PC-9 (cell line): ENCODE measurements around the gene ANXA9. TPM values are rescaled to one million over a fixed set of nuclear protein-coding genes. Genes with fewer than 3 reads are reported as not detected.

Experiments used
- BruUV-seq: library from RNA; stranded (reverse); fragments of 400-500 nt; replicated peaks from 2 replicates; lab custom pipeline; 2021; lab: Mats Ljungman, UMichigan
- CTCF ChIA-PET: fragments of 300-600 bp; sonication (Branson Sonifier 250); formaldehyde crosslinking; loops from one replicate; lab custom pipeline; 2022; ENCODE audit warnings: antibody characterized with exemption; lab: Charles Lee
- POLR2A ChIA-PET: fragments of 300-600 bp; sonication (Branson Sonifier 250); formaldehyde crosslinking; loops from one replicate; lab custom pipeline; 2022; ENCODE audit warnings: antibody characterized with exemption; ENCODE audit not compliant: unreplicated experiment; lab: Charles Lee
- DNase-seq, 2 experiments: peaks; one replicate each; pipeline versions ENCODE4 v3.0.0 to v3.0.0-alpha.2; 2015 to 2022; ENCODE audit warnings: mixed read lengths in 1 of 2
- H2AFZ ChIP-seq: fragments of 200-600 bp; sonication (generic); 2 replicates; pipeline ENCODE4 v1.8.1; 2017; ENCODE audit warnings: antibody characterized with exemption
- H3F3A ChIP-seq: fragments of 200-600 bp; sonication (generic); 2 replicates; pipeline ENCODE4 v1.8.1; 2017; ENCODE audit warnings: antibody characterized with exemption, mild to moderate bottlenecking, low read depth; ENCODE audit not compliant: insufficient read depth
- H3K27ac ChIP-seq: fragments of 200-600 bp; sonication (generic); 2 replicates; pipeline ENCODE4 v1.6.1; 2016; ENCODE audit warnings: mixed run types
- H3K27me3 ChIP-seq: fragments of 200-600 bp; sonication (generic); 2 replicates; pipeline ENCODE4 v1.6.1; 2016; ENCODE audit warnings: low read depth, mixed run types; ENCODE audit not compliant: insufficient read depth
- H3K36me3 ChIP-seq: fragments of 200-600 bp; sonication (generic); 2 replicates; pipeline ENCODE4 v1.6.1; 2016; ENCODE audit warnings: low read depth, mixed run types
- H3K4me1 ChIP-seq: fragments of 200-600 bp; sonication (generic); replicated peaks from 2 replicates; pipeline ENCODE4 v1.6.1; 2016; ENCODE audit warnings: mixed run types; ENCODE audit not compliant: insufficient read depth
- H3K4me2 ChIP-seq: fragments of 200-600 bp; sonication (generic); 2 replicates; pipeline ENCODE4 v1.6.1; 2017; ENCODE audit warnings: mixed run types
- H3K4me3 ChIP-seq: fragments of 200-600 bp; sonication (generic); 2 replicates; pipeline ENCODE4 v1.6.1; 2016; ENCODE audit warnings: mixed run types
- H3K79me2 ChIP-seq: fragments of 200-600 bp; sonication (generic); 2 replicates; pipeline ENCODE4 v1.6.1; 2017; ENCODE audit warnings: low read depth, mixed run types
- H3K9me2 ChIP-seq: fragments of 200-600 bp; sonication (generic); 2 replicates; pipeline ENCODE4 v1.8.1; 2017; ENCODE audit warnings: mild to moderate bottlenecking; ENCODE audit not compliant: insufficient read depth
- H3K9me3 ChIP-seq: fragments of 200-600 bp; sonication (generic); 2 replicates; pipeline ENCODE4 v1.8.1; 2016; ENCODE audit warnings: low read depth; ENCODE audit not compliant: insufficient read depth
- H4K20me1 ChIP-seq: fragments of 200-600 bp; sonication (generic); 2 replicates; pipeline ENCODE4 v1.8.1; 2017; ENCODE audit not compliant: insufficient read depth
- CTCF ChIP-seq: fragments of 200-600 bp; sonication (generic); conservative IDR thresholded peaks from 2 replicates; pipeline ENCODE4 v1.6.1; 2017; ENCODE audit warnings: mixed run types, antibody characterized with exemption, mild to moderate bottlenecking, moderate library complexity
- EZH2 ChIP-seq: fragments of 200-600 bp; sonication (generic); IDR thresholded peaks from 2 replicates; pipeline ENCODE4 v1.8.0; 2017; ENCODE audit warnings: antibody characterized with exemption, low read depth
- intact Hi-C: fragments of 100-400 bp; cut with micrococcal nuclease; formaldehyde crosslinking; loops from one replicate; pipeline ENCODE4 v1.10.0; 2022; ENCODE audit not compliant: unreplicated experiment
- total RNA-seq: library from RNA; stranded (reverse); gene quantifications from 2 replicates; pipeline ENCODE4 v1.2.3, GENCODE V29; 2021

The ANXA9 gene
- total RNA-seq, 1 experiment from 2014 or later = 10.6 TPM

GRCh38 chr1:151008244-151009205 is 26.4 kb downstream of the ANXA9 start, which contains the start of gene PRUNE1:
Gene PRUNE1 (plus strand): TSS chr1:151008449. CDS start chr1:151008633, 184 bp downstream.
- TF ChIP-seq EZH2 (no peak), CTCF (no peak)
- Histone ChIP-seq H3K9me2 (no peaks in the 10 kb centered on the region), H3K4me2 (peak within 1 kb of the TSS; percentile 97), H3K4me1 (peaks cover 50% of the 10 kb centered on the region), H4K20me1 (no peaks in the 10 kb centered on the region), H2AFZ (peak within 1 kb of the TSS; percentile 94), H3F3A (peaks cover 28% of the 10 kb centered on the region), H3K36me3 (no peaks in the 10 kb centered on the region), H3K79me2 (peaks cover 24% of the 10 kb centered on the region), H3K27me3 (no peaks in the 10 kb centered on the region), H3K9me3 (no peaks in the 10 kb centered on the region), H3K27ac (peak within 1 kb of the TSS; percentile 68), H3K4me3 (peak within 1 kb of the TSS; percentile 89)
- ChIA-PET POLR2A (interaction anchor here (0.7 kb wide), 1 partner anchor 313 kb away, joined by 16 read pairs; no protein-coding TSS in a partner anchor), CTCF (no interaction called here)
- intact Hi-C loops = loop anchor here (1.0 to 5.0 kb wide), 4 partner anchors 39 to 751 kb away; partner anchors contain the start of genes C1orf56, CA14, LYSMD1 and SCNM1
- no TSS peak for BruUV-seq
- peak; percentile 95 for DNase-seq

GRCh38 chr1:151009206-151009587 is 27.1 kb downstream of the ANXA9 start:
- peaks cover 24% of the 10 kb centered on the region for H3K79me2 ChIP-seq
- no peaks in the 10 kb centered on the region for H4K20me1 ChIP-seq
- no peaks in the 10 kb centered on the region for H3K9me2 ChIP-seq
- TF ChIP-seq CTCF = no peak
- no peak for TF ChIP-seq EZH2
- H3K4me3 ChIP-seq = peak overlapping the region; percentile 89
- peak overlapping the region; percentile 97 for H3K4me2 ChIP-seq
- peaks cover 44% of the 10 kb centered on the region for H3K4me1 ChIP-seq
- H3K9me3 ChIP-seq = no peaks in the 10 kb centered on the region
- BruUV-seq = TSS peak; percentile 39
- POLR2A ChIA-PET = no interaction called here
- intact Hi-C loops = loop anchor here (5.0 kb wide), 3 partner anchors 158 to 752 kb away; partner anchors contain the start of genes CA14, LYSMD1 and SCNM1
- peaks cover 27% of the 10 kb centered on the region for H3F3A ChIP-seq
- H3K36me3 ChIP-seq = no peaks in the 10 kb centered on the region
- peak overlapping the region; percentile 94 for H2AFZ ChIP-seq
- CTCF ChIA-PET = no interaction called here
- peak overlapping the region; percentile 61 for H3K27ac ChIP-seq
- no peak for DNase-seq
- H3K27me3 ChIP-seq = no peaks in the 10 kb centered on the region

GRCh38 chr1:151009674-151010345 is 27.7 kb downstream of the ANXA9 start:
- H3K27ac ChIP-seq = peak overlapping the region; percentile 61

More at GRCh38 chr1:151009674-151010345, 27.7 kb downstream of the ANXA9 start:
- no TSS peak for BruUV-seq
- peak overlapping the region; percentile 94; the same call in 1 of the 2 replicates for H2AFZ ChIP-seq
- peak overlapping the region; percentile 97 for H3K4me2 ChIP-seq
- H3K9me2 ChIP-seq = no peaks in the 10 kb centered on the region
- no peaks in the 10 kb centered on the region for H3K36me3 ChIP-seq
- no peaks in the 10 kb centered on the region for H3K9me3 ChIP-seq
- DNase-seq = no peak
- intact Hi-C loops = loop anchor here (5.0 kb wide), 3 partner anchors 157 to 753 kb away; partner anchors contain the start of genes CA14, LYSMD1 and SCNM1
- peaks cover 39% of the 10 kb centered on the region for H3K4me1 ChIP-seq
- H3K4me3 ChIP-seq = peak overlapping the region; percentile 89
- POLR2A ChIA-PET = no interaction called here
- TF ChIP-seq EZH2 (no peak), CTCF (no peak)
- CTCF ChIA-PET = no interaction called here
- peaks cover 25% of the 10 kb centered on the region for H3F3A ChIP-seq
- no peaks in the 10 kb centered on the region for H4K20me1 ChIP-seq
- peaks cover 24% of the 10 kb centered on the region for H3K79me2 ChIP-seq
- H3K27me3 ChIP-seq = no peaks in the 10 kb centered on the region
